HFF-Myc (cell line): ENCODE data around the gene HAPLN2.

ENCODE experiments used
- DNase-seq: peaks from one replicate; pipeline ENCODE4 v3.0.0-alpha.2; 2011; ENCODE audit warnings: low read depth; ENCODE audit errors: extremely low read depth
- H3K4me3 ChIP-seq: replicated peaks from 2 replicates; pipeline ENCODE4 v1.5.1; 2011; ENCODE audit warnings: low read depth, mild to moderate bottlenecking, control low read depth, low read length
- TF ChIP-seq, protein P1 (sequence below): IDR thresholded peaks from 2 replicates; pipeline ENCODE4 v1.5.1; 2012; ENCODE audit warnings: mild to moderate bottlenecking, low read depth, low read length, control low read depth; ENCODE audit errors: missing control alignments

Gene HAPLN2

DNA sequence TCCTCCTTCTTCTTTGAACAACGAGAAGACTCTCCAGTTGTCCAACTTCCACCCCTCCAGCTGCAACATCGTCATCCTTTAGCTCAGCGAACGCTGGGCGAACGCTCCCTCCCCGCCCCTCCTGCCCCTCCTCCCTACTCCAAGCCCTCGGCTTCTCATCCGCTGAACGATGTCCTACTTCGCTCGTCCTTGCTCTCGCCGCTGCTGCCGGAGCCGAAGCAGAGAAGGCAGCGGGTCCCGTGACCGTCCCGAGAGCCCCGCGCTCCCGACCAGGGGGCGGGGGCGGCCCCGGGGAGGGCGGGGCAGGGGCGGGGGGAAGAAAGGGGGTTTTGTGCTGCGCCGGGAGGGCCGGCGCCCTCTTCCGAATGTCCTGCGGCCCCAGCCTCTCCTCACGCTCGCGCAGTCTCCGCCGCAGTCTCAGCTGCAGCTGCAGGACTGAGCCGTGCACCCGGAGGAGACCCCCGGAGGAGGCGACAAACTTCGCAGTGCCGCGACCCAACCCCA, 22.6 kb downstream of the HAPLN2 start, which contains the start of gene BCAN:
TSS of gene BCAN (plus strand) at position 357 of the 504 bp plus-strand sequence. CDS start 3,938 bp downstream, outside the sequence.
- TF ChIP-seq, protein P1, sequence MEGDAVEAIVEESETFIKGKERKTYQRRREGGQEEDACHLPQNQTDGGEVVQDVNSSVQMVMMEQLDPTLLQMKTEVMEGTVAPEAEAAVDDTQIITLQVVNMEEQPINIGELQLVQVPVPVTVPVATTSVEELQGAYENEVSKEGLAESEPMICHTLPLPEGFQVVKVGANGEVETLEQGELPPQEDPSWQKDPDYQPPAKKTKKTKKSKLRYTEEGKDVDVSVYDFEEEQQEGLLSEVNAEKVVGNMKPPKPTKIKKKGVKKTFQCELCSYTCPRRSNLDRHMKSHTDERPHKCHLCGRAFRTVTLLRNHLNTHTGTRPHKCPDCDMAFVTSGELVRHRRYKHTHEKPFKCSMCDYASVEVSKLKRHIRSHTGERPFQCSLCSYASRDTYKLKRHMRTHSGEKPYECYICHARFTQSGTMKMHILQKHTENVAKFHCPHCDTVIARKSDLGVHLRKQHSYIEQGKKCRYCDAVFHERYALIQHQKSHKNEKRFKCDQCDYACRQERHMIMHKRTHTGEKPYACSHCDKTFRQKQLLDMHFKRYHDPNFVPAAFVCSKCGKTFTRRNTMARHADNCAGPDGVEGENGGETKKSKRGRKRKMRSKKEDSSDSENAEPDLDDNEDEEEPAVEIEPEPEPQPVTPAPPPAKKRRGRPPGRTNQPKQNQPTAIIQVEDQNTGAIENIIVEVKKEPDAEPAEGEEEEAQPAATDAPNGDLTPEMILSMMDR: no peak
- H3K4me3 ChIP-seq: no peak within 1 kb of the TSS
- no peak for DNase-seq

DNA sequence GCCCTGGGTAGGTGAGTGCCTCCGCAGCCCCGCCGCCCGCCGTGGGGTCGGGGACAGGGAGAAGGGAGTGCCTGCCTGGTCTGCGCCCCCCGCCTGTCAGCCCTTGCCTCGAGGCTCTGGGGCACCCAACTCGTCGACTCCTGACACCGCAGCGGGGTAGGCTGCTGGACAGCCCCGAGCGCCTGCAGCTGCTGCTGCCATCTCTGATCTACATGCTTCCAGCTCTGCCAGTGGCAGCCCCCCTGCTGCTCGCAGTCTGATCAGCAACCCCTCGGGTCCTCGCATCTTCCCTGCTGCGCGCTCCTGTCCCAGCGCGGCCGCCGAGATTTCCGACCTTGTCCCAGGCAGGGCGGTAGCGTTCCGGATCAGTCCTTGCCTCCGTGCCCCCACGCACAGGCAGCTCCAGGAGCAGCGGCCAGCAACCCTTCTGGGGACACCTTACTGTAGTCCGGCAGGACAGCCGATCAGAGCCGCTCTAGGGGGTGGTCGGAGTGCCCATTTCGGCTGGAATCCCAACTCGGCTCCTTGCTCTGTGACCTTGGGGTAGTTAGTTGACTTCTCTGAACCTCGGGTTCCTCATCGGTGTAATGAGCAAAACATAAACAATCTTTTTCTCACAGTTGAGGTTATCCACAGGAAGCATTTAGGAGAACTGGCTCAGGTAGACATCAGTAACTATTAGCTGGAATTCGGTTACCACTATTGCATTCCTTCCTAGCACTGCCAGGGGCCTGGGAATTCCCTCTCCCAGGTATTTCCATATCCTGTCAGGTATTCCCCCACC, 23.2 kb downstream of the HAPLN2 start:
- no peak for DNase-seq
- H3K4me3 ChIP-seq: no peak overlapping the region
- TF ChIP-seq, protein P1: no peak

DNA sequence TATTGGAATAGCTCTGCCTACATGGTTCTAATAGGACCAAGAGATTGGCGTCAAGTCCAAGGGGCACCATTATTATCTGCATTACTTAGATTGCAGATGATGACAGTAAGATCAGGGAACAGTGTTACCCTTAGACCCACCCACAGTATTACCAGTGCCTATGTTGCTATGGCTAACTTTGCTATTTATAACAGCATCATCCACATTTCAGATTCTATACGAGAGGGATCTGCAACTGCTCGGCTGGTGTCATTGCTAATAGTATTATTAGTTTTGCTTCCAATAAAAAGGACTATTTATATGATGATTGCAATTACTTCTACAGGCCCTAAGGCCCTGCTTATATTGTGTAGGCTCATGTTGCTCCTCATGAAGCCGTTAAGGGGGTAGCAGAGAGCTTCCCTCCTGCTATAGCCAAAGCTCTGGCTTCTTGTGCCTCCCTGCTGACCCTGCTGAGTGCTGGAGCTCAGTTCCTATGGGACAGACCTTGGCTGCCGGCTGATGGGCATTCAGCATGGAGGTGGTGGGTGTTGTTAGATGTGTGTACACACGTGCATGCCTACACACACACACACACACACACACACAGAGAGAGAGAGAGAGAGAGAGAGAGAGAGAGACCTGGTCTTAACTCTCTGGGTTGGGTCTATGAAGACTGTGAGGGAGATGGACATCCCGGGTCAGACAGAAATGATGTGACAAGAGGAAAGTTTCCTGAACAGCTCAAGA, 24.0 kb downstream of the HAPLN2 start:
- DNase-seq: no peak
- H3K4me3 ChIP-seq: no peak overlapping the region
- TF ChIP-seq, protein P1: no peak

DNA sequence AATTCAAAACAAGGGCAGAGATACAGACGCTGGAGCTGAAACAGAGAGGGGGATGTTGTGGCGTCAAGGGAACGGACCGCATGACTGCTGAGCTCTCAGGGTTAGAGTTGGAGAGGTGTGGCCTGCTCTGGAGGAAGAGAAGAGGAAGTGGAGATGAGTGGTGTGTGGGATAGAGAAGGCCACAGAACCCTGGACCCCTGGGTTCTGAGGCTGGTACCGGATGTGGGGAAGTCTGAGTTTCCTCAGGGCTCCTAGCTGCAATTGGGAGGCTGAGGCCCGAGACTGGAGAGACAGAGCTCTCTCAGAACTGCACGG, 24.5 kb downstream of the HAPLN2 start:
- H3K4me3 ChIP-seq: no peak overlapping the region
- TF ChIP-seq, protein P1: no peak
- DNase-seq: no peak

DNA sequence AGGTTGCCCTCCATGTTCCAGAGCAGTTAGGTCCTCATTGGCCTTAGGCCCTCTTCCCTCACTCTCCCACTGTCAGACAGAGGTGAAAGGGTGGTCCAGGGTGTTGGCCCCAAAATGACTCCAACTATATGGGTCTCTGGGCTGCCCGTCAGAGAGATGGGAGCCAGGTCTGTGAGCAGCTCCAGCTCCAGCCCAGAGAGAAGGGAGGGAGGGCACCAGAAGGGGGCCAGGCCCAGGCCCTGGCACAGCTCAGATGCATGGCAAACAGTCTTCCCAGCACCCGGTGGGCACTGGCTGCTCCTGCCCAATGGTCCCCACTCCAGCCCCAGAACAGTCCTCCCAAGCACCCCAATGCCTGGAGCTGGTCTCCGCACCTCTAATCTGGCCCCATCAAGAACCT, 24.9 kb downstream of the HAPLN2 start:
- TF ChIP-seq, protein P1: no peak
- no peak overlapping the region for H3K4me3 ChIP-seq
- no peak for DNase-seq

DNA sequence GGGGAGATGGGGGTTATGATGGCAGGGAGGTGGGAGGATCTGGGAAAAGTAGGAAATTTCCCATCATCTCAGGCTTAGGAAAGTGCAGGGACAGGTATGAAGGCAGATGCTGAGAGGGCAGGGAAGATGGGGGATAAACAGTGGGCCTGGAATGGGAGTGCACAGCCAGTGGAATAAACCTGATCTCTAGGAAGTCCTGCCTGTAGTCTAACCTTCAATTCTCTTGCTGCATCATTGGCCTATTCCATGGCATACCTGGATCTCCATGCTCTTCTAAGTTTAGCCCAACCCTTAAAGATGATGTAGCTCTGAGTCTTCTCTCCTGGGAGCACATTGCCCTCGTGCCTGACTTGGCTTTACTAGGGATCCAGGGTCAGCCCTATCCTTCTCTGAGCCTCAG, 25.4 kb downstream of the HAPLN2 start:
- TF ChIP-seq, protein P1: no peak
- no peak overlapping the region for H3K4me3 ChIP-seq
- no peak for DNase-seq
